Caco-2 (cell line): ENCODE results near the gene GEMIN4. TPM values are rescaled to one million over a fixed set of nuclear protein-coding genes. Genes with fewer than 3 reads are reported as not detected.

Source experiments
- BruUV-seq: library from RNA; stranded (reverse); fragments of 400-500 nt; replicated peaks from 2 replicates; lab custom pipeline; 2021; lab: Mats Ljungman, UMichigan
- CTCF ChIA-PET: fragments of 300-600 bp; sonication (Branson Sonifier 250); formaldehyde crosslinking; loops from one replicate; lab custom pipeline; 2022; ENCODE audit warnings: antibody characterized with exemption; lab: Charles Lee
- POLR2A ChIA-PET: fragments of 300-600 bp; sonication (Branson Sonifier 250); formaldehyde crosslinking; loops from one replicate; lab custom pipeline; 2022; ENCODE audit warnings: antibody characterized with exemption; lab: Charles Lee
- DNase-seq, 2 experiments: peaks; one replicate each; pipeline versions ENCODE4 v3.0.0 to v3.0.0-alpha.2; 2020 to 2022
- H3K27me3 ChIP-seq: replicated peaks from 2 replicates; pipeline ENCODE4 v1.6.0; 2011; ENCODE audit warnings: low read length; ENCODE audit not compliant: control insufficient read depth, insufficient read depth
- H3K36me3 ChIP-seq: 2 replicates; pipeline ENCODE4 v1.5.1; 2011; ENCODE audit warnings: low read length; ENCODE audit not compliant: control insufficient read depth, insufficient read depth
- H3K4me1 ChIP-seq: fragments of 250-450 bp; sonication (Bioruptor Pico); 2 replicates; pipeline ENCODE4 v1.5.1; 2020; ENCODE audit warnings: mild to moderate bottlenecking
- H3K4me3 ChIP-seq: 2 replicates; pipeline ENCODE4 v1.5.1; 2011; ENCODE audit warnings: low read depth, mild to moderate bottlenecking, control low read depth, low read length
- H3K9me3 ChIP-seq: fragments of 250-450 bp; sonication (Bioruptor Pico); 2 replicates; pipeline ENCODE4 v1.5.1; 2020; ENCODE audit warnings: mild to moderate bottlenecking, moderate library complexity
- H3K27ac Mint-ChIP-seq: one replicate; pipeline ENCODE4 v1.8.0; 2022; ENCODE audit warnings: mixed read lengths; ENCODE audit not compliant: unreplicated experiment
- H3K27me3 Mint-ChIP-seq: one replicate; pipeline ENCODE4 v1.8.0; 2022; ENCODE audit warnings: mixed read lengths; ENCODE audit not compliant: insufficient read depth, unreplicated experiment
- H3K36me3 Mint-ChIP-seq: one replicate; pipeline ENCODE4 v1.8.0; 2022; ENCODE audit warnings: mild to moderate bottlenecking, mixed read lengths; ENCODE audit not compliant: insufficient read depth, unreplicated experiment
- H3K4me1 Mint-ChIP-seq: one replicate; pipeline ENCODE4 v1.8.0; 2022; ENCODE audit warnings: low read depth, mixed read lengths; ENCODE audit not compliant: unreplicated experiment
- H3K4me3 Mint-ChIP-seq: one replicate; pipeline ENCODE4 v1.8.0; 2022; ENCODE audit warnings: mild to moderate bottlenecking, moderate library complexity, mixed read lengths; ENCODE audit not compliant: unreplicated experiment
- H3K9me3 Mint-ChIP-seq: one replicate; pipeline ENCODE4 v1.8.0; 2022; ENCODE audit warnings: mixed read lengths; ENCODE audit not compliant: unreplicated experiment
- intact Hi-C: fragments of 100-400 bp; cut with micrococcal nuclease; formaldehyde crosslinking; loops from one replicate; pipeline ENCODE4 v1.10.0; 2022; ENCODE audit not compliant: unreplicated experiment
- total RNA-seq: library from RNA; stranded (reverse); gene quantifications from 2 replicates; pipeline ENCODE4 v1.2.3, GENCODE V29; 2022
- TF ChIP-seq, protein P1 (sequence below), 2 experiments: fragments of 200-600 bp in 1 of 2; IDR thresholded peaks; 1 replicate in 1 of 2; 2 replicates in 1 of 2; pipeline versions ENCODE4 v1.5.1 to v1.8.0; 2011 to 2022; ENCODE audit warnings: antibody characterized with exemption in 1 of 2, control low read depth in 1 of 2, inconsistent platforms in 1 of 2, low read depth in 1 of 2, low read length in 1 of 2, mild to moderate bottlenecking in 1 of 2, moderate library complexity in 1 of 2; ENCODE audit not compliant: insufficient read depth in 1 of 2, severe bottlenecking in 1 of 2, unreplicated experiment in 1 of 2

The GEMIN4 gene
- total RNA-seq, 1 experiment from 2014 or later, result 19.1 TPM

- ChIA-PET POLR2A (no interaction called here), CTCF (no interaction called here)
- intact Hi-C loops, result no loop called here
- no peak for DNase-seq
- TF ChIP-seq, protein P1, sequence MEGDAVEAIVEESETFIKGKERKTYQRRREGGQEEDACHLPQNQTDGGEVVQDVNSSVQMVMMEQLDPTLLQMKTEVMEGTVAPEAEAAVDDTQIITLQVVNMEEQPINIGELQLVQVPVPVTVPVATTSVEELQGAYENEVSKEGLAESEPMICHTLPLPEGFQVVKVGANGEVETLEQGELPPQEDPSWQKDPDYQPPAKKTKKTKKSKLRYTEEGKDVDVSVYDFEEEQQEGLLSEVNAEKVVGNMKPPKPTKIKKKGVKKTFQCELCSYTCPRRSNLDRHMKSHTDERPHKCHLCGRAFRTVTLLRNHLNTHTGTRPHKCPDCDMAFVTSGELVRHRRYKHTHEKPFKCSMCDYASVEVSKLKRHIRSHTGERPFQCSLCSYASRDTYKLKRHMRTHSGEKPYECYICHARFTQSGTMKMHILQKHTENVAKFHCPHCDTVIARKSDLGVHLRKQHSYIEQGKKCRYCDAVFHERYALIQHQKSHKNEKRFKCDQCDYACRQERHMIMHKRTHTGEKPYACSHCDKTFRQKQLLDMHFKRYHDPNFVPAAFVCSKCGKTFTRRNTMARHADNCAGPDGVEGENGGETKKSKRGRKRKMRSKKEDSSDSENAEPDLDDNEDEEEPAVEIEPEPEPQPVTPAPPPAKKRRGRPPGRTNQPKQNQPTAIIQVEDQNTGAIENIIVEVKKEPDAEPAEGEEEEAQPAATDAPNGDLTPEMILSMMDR (IDR thresholded peaks at IDR 0.05; ENCODE audit: insufficient read depth in 1 of 2, low read depth in 1 of 2, low read length in 1 of 2, severe bottlenecking in 1 of 2, unreplicated experiment in 1 of 2), result no peak
- BruUV-seq, result no TSS peak
- no peaks in the 10 kb centered on the region for H3K36me3 ChIP-seq
- Mint-ChIP-seq H3K9me3 (no peaks in the 10 kb centered on the region), H3K4me1 (no peaks in the 10 kb centered on the region), H3K27me3 (no peaks in the 10 kb centered on the region), H3K36me3 (peaks cover 35% of the 10 kb centered on the region), H3K4me3 (no peak overlapping the region), H3K27ac (no peak overlapping the region)
- H3K27me3 ChIP-seq, result no peaks in the 10 kb centered on the region
- no peaks in the 10 kb centered on the region for H3K4me1 ChIP-seq
- H3K9me3 ChIP-seq, result no peaks in the 10 kb centered on the region
- H3K4me3 ChIP-seq, result no peak overlapping the region
Observed at GRCh38 chr17:796609-797008, 44.5 kb upstream of the GEMIN4 start.

DNA sequence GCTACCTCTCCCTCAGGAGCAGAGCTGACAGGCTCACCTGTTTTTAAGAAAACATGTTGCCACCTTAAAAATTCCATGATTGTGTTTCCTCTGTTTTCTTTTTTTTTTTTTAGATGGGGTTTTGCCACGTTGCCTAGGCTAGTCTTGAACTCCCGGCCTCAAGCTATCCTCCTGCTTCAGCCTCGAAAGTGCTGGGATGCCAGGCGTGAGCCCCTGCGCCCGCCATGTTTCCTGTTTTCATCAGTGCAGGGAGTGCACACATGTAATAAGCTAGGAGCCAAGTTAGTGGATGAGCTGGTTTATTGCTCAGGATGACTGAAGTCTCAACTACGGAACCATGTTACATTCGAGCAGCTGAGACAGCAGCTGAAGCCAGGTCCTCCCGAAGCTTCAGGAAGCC, 43.7 kb upstream of the GEMIN4 start:
- no peak overlapping the region for H3K27ac Mint-ChIP-seq
- peaks cover 44% of the 10 kb centered on the region for H3K36me3 Mint-ChIP-seq

GRCh38 chr17:795276-795675, 43.2 kb upstream of the GEMIN4 start:
- POLR2A ChIA-PET, result no interaction called here
- TF ChIP-seq, protein P1 (IDR thresholded peaks at IDR 0.05; ENCODE audit: insufficient read depth in 1 of 2, low read depth in 1 of 2, low read length in 1 of 2, severe bottlenecking in 1 of 2, unreplicated experiment in 1 of 2), result no peak
- Histone ChIP-seq H3K36me3 (no peaks in the 10 kb centered on the region), H3K27me3 (no peaks in the 10 kb centered on the region), H3K4me1 (no peaks in the 10 kb centered on the region), H3K4me3 (no peak overlapping the region), H3K9me3 (no peaks in the 10 kb centered on the region)
- Mint-ChIP-seq H3K27ac (no peak overlapping the region), H3K4me3 (no peak overlapping the region), H3K36me3 (peaks cover 48% of the 10 kb centered on the region), H3K4me1 (no peaks in the 10 kb centered on the region), H3K27me3 (no peaks in the 10 kb centered on the region), H3K9me3 (no peaks in the 10 kb centered on the region)
- DNase-seq, result no peak
- CTCF ChIA-PET, result interaction anchor here (2.7 kb wide), 1 partner anchor 186 kb away, joined by 10 read pairs; no protein-coding TSS in a partner anchor
- no TSS peak for BruUV-seq
- intact Hi-C loops, result loop anchor here (2.0 kb wide), 1 partner anchor 186 kb away; no protein-coding TSS in a partner anchor

More for the DNA sequence above, 43.7 kb upstream of the GEMIN4 start:
- Mint-ChIP-seq H3K4me1 (no peaks in the 10 kb centered on the region), H3K9me3 (no peaks in the 10 kb centered on the region), H3K4me3 (no peak overlapping the region), H3K27me3 (no peaks in the 10 kb centered on the region)
- intact Hi-C loops, result loop anchor here (2.0 kb wide), 1 partner anchor 185 kb away; no protein-coding TSS in a partner anchor
- POLR2A ChIA-PET, result interaction anchor here (0.5 kb wide), 1 partner anchor 430 kb away, joined by 3 read pairs; no protein-coding TSS in a partner anchor
- no peak for DNase-seq
- H3K4me1 ChIP-seq, result no peaks in the 10 kb centered on the region
- CTCF ChIA-PET, result interaction anchor here (2.7 kb wide), 1 partner anchor 185 kb away, joined by 10 read pairs; no protein-coding TSS in a partner anchor
- TF ChIP-seq, protein P1 (IDR thresholded peaks at IDR 0.05; ENCODE audit: insufficient read depth in 1 of 2, low read depth in 1 of 2, low read length in 1 of 2, severe bottlenecking in 1 of 2, unreplicated experiment in 1 of 2), result no peak
- H3K27me3 ChIP-seq, result no peaks in the 10 kb centered on the region
- H3K9me3 ChIP-seq, result no peaks in the 10 kb centered on the region
- H3K36me3 ChIP-seq, result no peaks in the 10 kb centered on the region
- H3K4me3 ChIP-seq, result no peak overlapping the region
- no TSS peak for BruUV-seq
